K562 (cell line): ENCODE measurements around the gene MYL3. TPM values are rescaled to one million over a fixed set of nuclear protein-coding genes. Genes with fewer than 3 reads are reported as not detected.
A peak's percentile ranks its signal among the peaks of the same experiment; 100 is the strongest.

Source experiments
- BRF2 ChIP-seq: IDR thresholded peaks from 3 replicates; pipeline ENCODE4 v1.6.1; 2011; ENCODE audit warnings: borderline replicate concordance, mild to moderate bottlenecking; ENCODE audit not compliant: insufficient read length, insufficient read depth
- CREB3L1 ChIP-seq: fragments of 450-650 bp; IDR thresholded peaks from 2 replicates; pipeline ENCODE4 v1.6.1; 2014; ENCODE audit warnings: low read depth, mild to moderate bottlenecking, moderate library complexity, borderline replicate concordance
- FOXO4 ChIP-seq: fragments of 450-650 bp; formaldehyde crosslinking; IDR thresholded peaks from 2 replicates; pipeline ENCODE4 v1.4.0; 2020; ENCODE audit warnings: mild to moderate bottlenecking, moderate library complexity
- HMG20A ChIP-seq: fragments of 450-650 bp; formaldehyde crosslinking; conservative IDR thresholded peaks from 2 replicates; pipeline ENCODE4 v1.4.0; 2020; ENCODE audit warnings: mild to moderate bottlenecking, mixed read lengths
- IRF1 ChIP-seq: sonication (generic); formaldehyde crosslinking; IDR thresholded peaks from 2 replicates; pipeline ENCODE4 v1.8.0; 2022; ENCODE audit warnings: missing genetic modification reagents, mild to moderate bottlenecking, borderline replicate concordance
- MXI1 ChIP-seq: IDR thresholded peaks from 2 replicates; pipeline ENCODE4 v1.6.1; 2011; ENCODE audit warnings: low read depth, mild to moderate bottlenecking, improper control_type of control experiment, low read length
- NFIC ChIP-seq: fragments of 450-650 bp; IDR thresholded peaks from 2 replicates; pipeline ENCODE4 v1.6.1; 2017; ENCODE audit warnings: mild to moderate bottlenecking, inconsistent platforms
- RAD21 ChIP-seq, 2 experiments: fragments of 250-450 bp in 1 of 2; fragments of 450-650 bp in 1 of 2; sonication (Bioruptor Pico) in 1 of 2; formaldehyde crosslinking in 1 of 2; IDR thresholded peaks in 1 of 2; conservative IDR thresholded peaks in 1 of 2; 2 replicates each; pipeline versions ENCODE4 v1.4.0 to v1.8.0; 2020 to 2022; ENCODE audit warnings: mild to moderate bottlenecking in 2 of 2, moderate library complexity in 1 of 2
- RCOR1 ChIP-seq, 2 experiments: IDR thresholded peaks; 2 replicates each; pipeline ENCODE4 v1.6.1; 2012; ENCODE audit warnings: low read depth in 2 of 2, low read length in 2 of 2, borderline replicate concordance in 1 of 2, improper control_type of control experiment in 1 of 2
- STAT5A ChIP-seq: IDR thresholded peaks from 2 replicates; pipeline ENCODE4 v1.6.1; 2012; ENCODE audit warnings: low read length, inconsistent platforms, borderline replicate concordance
- TRIM25 ChIP-seq: fragments of 450-650 bp; IDR thresholded peaks from 2 replicates; pipeline ENCODE4 v1.7.0; 2016; ENCODE audit warnings: borderline replicate concordance
- ZBTB43 ChIP-seq: sonication (generic); formaldehyde crosslinking; IDR thresholded peaks from 2 replicates; pipeline ENCODE4 v1.8.0; 2023; ENCODE audit warnings: mild to moderate bottlenecking, missing genetic modification reagents
- ZNF232 ChIP-seq: sonication (generic); formaldehyde crosslinking; IDR thresholded peaks from 2 replicates; pipeline ENCODE4 v1.8.0; 2022; ENCODE audit warnings: mild to moderate bottlenecking, missing genetic modification reagents
- polyA plus RNA-seq, 8 experiments: library from polyadenylated mRNA; depleted of rRNA in 4 of 8; stranded (reverse) in 5 of 8; unstranded in 3 of 8; fragments of >200 nt; fragmentation: Nextera tagmentation in 2 of 8; fragmentation: Illumina TruSeq in 1 of 8; extraction: Ambion mirVana in 2 of 8; extraction: Trizol in 1 of 8; gene quantifications; 2 replicates each; pipeline versions ENCODE4 v1.2.1 to v1.2.3, GENCODE V29; 2011 to 2014; ENCODE audit warnings: inconsistent platforms in 1 of 8, missing spikeins in 1 of 8
- total RNA-seq, 7 experiments: library from RNA; depleted of rRNA in 6 of 7; stranded (reverse); fragments of >200 nt in 6 of 7; fragmentation: Illumina TruSeq in 2 of 7; extraction: Trizol in 2 of 7; gene quantifications; 2 replicates each; pipeline versions ENCODE4 v1.2.1 to v1.2.3, GENCODE V29; 2011 to 2021; ENCODE audit warnings: low replicate concordance in 1 of 7

The MYL3 gene
- total and polyA plus RNA-seq, 9 of the 15 experiments (the other 6 are each of a cell fraction or from before 2014, with no cell fraction given), result 0.14 to 0.45 TPM; not detected in 7

GRCh38 chr3:46864061-46864881, 1.0 kb upstream of the MYL3 start (continued):
- TF ChIP-seq HMG20A (no peak), BRF2 (no peak), ZBTB43 (CRISPR knock-in tag) (no peak), NFIC (peak; percentile 53), MXI1 (no peak), RAD21 (CRISPR knock-in tag; conservative IDR thresholded peaks at IDR 0.05 in 1 of 2, IDR thresholded peaks at IDR 0.05 in 1 of 2) (peak in 1 of 2 experiments; percentile 5; a peak in 1 of 4 replicates), FOXO4 (CRISPR knock-in tag) (no peak), RCOR1 (IDR thresholded peaks at IDR 0.05; ENCODE audit: borderline replicate concordance in 1 of 2, low read depth in 2 of 2, low read length in 2 of 2) (no peak), CREB3L1 (no peak), TRIM25 (no peak), IRF1 (no peak), ZNF232 (no peak), STAT5A (no peak)
